DMS 273 treated with DMSO at 0.1 percent for 48 hours (cell line): ENCODE data around the gene ELOVL3.
A peak's percentile ranks its signal among the peaks of the same experiment; 100 is the strongest.
"Not testable (repeated sequence)": the region's sequence is repeated elsewhere in the genome, so short reads cannot be mapped to it uniquely, and the experiment has no call there.

Experiments used
- DNase-seq: peaks from one replicate; lab custom pipeline; 2025; lab: John Stamatoyannopoulos, UW

ELOVL3 gene

GRCh38 chr10:102227050-102227449 is 951 bp downstream of the ELOVL3 start:
- DNase-seq = no peak

DNA sequence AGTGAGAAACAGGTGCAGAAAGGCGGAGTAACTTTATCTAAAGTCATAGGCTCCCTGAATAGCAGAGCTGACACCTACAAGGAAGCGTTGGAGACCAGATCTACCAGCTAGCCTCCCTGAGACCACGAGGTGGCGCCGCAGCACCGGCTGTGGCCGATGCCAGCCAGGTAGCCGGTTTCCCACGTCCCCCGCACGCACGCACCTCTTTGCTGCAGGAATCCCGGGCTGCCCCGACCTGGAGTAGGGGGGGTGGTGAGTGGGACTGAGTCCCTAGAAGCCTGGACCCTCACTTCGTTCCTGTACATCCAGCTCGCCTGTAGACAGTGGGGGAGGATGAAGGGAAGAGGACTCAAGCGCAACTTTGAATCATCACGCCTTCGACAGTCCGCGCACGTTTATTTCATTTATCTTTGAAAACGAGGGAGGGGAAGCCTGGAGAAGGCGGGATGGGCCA is 3.7 kb downstream of the ELOVL3 start:
- DNase-seq = peak; percentile 26

DNA sequence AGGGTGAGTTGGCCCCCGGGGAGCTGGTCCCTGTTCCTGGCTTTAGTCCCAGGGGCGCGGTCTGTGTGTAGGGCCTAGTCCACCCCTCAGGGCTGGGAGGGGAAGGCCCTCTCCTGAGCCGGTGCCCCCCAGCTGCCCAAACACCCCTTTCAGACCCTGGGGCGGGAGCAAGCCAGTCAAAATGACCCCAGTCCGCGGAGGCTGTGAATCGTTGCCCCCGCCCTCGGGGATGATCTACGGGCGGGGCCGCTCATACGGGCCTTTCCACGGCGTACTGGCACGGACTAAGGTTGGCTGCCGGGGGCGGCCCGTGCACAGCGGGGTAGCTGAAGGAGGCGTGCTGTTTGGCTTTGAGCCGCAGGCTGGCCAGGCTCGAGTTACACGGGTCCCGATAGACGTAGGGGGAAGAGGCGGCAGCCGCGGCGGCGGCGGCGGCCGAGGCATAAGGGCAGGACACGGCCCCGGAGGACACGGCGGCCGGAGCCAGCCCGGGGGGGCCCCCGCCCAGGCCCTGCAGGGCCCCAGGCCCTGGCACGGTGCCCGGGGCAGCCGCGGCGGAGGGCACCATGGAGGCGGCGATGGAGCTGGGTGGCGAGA is 4.3 kb downstream of the ELOVL3 start:
- peak; percentile 46 for DNase-seq

GRCh38 chr10:102230861-102231356 is 4.8 kb downstream of the ELOVL3 start:
- no peak for DNase-seq

DNA sequence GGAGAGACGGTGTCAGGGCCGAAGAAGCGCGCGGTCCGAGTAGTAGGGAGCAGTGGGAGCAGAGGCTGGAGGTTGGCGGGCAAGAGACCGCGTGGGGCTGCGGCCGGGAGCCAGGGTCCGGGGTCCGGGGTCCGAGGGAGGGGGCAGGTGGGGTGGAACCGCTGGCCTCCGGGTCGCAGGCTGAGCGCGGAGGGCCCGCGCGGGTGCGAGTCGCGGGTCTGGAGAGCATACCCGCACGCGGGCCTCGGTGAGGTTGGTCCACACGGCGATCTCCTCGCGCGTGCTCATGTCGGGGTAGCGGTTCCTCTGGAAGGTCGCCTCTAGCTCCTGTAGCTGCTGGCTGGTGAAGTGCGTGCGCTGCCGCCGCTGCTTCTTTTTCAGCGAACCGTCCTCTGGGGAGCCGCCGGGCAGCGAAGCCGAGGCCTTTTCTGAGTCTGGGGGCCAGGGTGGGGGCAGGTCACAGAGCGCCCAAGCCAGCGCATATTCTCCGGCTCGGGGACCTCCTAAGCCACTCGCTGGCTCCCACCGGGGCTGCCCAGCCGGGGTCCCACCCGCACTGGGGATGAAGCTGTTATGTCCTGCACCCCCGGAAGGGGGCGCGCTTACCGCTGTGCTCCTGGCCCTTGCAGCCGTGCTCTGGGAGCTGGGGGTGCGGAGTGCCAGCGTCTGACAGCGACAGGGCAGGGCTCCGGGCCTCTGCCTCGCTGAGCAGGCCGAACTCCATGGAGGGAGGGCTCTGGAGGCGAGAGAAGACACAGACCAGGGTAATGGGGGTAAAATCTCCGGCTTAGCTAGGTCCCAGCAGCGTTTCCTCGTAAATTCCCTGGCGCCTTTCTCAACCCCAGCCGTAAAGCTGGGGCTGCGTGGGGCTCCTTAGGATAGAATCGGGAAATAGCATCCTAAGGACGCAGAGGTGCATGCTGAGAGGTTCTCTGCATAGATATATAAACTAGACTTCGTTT is 5.5 kb downstream of the ELOVL3 start:
- no peak for DNase-seq

GRCh38 chr10:102233997-102234396 is 7.9 kb downstream of the ELOVL3 start:
- DNase-seq = no peak

- DNase-seq = no peak
These were observed 8.9 kb downstream of the ELOVL3 start for GRCh38 chr10:102234888-102235597.

DNA sequence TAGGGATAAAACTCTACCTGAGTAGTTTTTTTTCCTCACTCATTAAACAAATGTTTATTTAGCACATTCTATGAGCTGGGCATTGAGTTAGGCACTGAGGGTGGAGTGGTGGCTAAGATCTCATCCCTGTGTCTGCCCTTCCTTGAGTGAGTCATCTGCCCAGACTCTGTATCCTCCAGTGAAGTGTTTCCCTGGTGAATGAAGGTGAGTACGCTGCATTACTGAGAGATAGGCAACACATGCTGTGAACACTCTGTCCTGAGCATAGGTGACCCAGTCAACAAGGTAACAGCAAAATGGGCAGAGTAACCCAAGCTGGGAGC is 9.5 kb downstream of the ELOVL3 start:
- no peak for DNase-seq

- no peak for DNase-seq
These were observed 9.9 kb downstream of the ELOVL3 start for GRCh38 chr10:102236006-102236405.

- no peak for DNase-seq
These were observed 11.7 kb downstream of the ELOVL3 start for GRCh38 chr10:102237711-102238252.

DNA sequence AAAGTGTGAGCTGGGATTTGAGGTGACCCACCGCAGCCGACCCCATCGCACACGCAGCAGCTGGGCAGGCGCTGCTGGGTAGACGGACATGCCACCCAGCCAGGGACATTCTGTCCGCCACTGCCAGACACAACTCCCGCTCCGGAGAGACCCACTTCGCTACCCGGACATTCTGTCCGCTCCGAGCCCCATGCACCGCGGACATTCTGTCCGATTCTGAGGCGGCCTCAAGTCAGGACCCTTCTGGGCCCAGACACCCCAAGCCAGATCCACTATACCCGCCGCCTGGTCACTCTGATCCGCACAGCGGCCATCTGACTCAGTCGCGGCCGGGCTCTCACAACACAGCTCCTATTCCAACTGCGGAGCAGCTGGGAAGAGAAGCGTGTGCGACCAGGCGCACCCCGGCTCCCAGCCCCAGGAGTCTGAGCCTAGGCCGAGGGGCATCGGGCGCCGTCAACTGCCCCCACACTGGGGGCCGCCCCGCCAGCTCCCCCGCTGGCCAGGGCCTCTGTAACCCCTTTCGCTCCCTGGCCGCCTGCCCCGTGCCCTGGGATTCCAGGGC is 14.4 kb downstream of the ELOVL3 start:
- DNase-seq = no peak

- no peak for DNase-seq
These were observed 14.9 kb downstream of the ELOVL3 start for GRCh38 chr10:102241032-102241443.

GRCh38 chr10:102241444-102242117 is 15.5 kb downstream of the ELOVL3 start, which contains the start of gene PITX3:
Gene PITX3, minus strand, starts transcription at chr10:102241512. Its CDS starts 9,432 bp downstream, at chr10:102232080.
- DNase-seq = peak; percentile 6

- no peak for DNase-seq
These were observed 16.0 kb downstream of the ELOVL3 start for GRCh38 chr10:102242118-102242485.

- DNase-seq = no peak
These were observed 17.2 kb downstream of the ELOVL3 start for GRCh38 chr10:102243309-102243708.

DNA sequence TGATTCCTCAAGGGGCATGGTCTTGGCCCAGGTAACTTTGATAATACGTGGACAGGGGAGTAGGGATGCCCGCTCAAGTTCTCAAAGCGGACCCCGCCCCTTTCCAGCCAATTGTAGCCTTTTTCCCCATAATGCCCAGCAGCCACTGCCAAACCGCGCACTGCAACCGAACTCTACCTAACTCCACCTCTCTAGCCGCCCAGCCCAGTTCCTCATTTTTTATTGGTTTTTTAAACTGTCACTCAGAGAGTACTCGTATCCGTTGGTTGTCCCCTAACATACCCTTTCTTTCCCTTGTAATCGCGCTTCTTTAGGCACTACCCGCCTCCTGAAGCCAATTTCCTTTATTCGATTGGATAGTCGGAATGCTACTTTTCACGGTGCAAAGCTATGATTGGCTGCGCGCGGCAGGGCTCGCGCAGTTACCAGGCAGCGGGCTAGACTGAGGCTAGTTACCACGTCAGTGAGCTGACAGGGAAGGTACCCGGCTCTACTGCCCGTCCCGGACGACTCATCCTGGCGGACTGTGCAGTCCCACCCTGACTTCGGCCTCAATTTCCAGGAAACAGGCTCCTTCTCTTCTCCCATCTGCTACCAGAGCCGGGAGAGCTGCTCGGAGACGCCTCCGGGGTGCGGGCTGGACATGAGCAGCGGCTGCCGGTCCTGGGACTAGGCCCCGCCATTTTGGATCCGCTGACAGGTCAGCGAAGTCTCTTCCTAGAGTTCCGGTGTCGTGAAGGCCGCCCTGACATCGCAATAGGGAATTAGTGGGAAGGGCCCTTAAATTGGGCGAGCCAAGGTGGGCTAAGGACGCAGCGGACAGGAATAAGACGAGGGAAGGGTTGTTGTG is 19.2 kb downstream of the ELOVL3 start, which contains the start of gene GBF1:
GBF1 (plus strand) TSS at position 451 of the 850 bp plus-strand sequence. CDS start 13,407 bp downstream, outside the sequence.
- peak; percentile 98 for DNase-seq

DNA sequence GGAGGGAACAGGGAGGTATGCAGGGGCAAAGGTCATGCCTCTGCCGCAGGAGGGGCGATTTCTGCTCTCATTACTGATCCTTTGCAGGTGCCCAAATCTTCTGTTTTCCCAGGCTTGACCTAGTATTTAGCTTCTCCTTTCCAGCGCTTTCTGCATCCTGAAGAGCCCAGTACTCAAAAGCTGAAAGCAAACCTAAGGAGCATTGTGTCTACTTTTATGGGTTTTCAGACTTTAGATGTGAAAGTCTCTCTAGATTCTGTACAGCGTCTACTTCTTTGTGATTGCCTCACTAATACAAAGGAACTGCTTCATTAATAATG is 19.8 kb downstream of the ELOVL3 start:
- DNase-seq = no peak

DNA sequence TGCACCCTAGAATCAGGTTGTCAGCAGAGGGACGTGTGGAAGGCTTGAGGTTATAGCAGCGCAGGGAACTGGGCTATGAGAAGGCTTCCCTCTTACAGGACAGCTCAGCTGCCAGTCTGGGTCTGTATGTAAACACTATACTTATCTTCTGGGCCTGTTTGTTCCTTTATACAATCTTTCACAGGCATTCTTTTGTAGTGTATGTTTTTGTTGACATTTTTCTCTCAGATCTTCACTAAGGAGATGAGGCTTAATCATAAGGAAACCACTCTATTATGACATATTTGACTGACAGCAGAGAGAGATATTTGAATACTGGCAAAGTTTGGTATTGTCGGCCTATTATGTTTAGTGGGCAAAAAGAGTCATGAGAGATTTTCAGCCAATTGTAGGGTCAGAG is 20.2 kb downstream of the ELOVL3 start:
- no peak for DNase-seq

DNA sequence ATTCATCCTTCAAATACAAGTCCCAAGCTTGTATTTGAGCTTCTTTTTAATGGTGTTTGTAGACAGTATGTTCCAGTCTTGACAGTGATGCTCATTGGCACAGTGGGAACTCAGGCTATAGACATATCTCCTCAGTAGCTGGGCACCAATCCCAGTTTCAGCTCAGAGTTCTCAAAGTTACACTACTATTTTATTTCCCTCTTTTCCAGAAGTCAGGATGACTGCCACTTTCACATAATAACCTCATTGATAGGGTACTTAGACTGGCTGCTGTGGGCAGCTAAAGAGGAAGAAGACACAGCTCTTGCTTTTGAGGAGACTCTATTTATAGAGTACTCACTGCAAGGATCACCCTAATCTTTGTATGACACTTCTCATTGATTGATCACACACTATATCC is 21.6 kb downstream of the ELOVL3 start:
- DNase-seq = no peak

GRCh38 chr10:102252508-102252907 is 26.4 kb downstream of the ELOVL3 start:
- not testable (repeated sequence) for DNase-seq
